ENCODE results near the gene THAP5.
"Not testable (repeated sequence)": the region's sequence is repeated elsewhere in the genome, so short reads cannot be mapped to it uniquely, and the experiment has no call there.

The THAP5 gene

GRCh38 chr7:108581655-108582491 is 12.4 kb upstream of the THAP5 start:
- no peak for ATAC-seq

GRCh38 chr7:108580298-108580697 is 10.8 kb upstream of the THAP5 start:
- no peak for ATAC-seq

GRCh38 chr7:108578937-108579336 is 9.4 kb upstream of the THAP5 start:
- ATAC-seq, result no peak

DNA sequence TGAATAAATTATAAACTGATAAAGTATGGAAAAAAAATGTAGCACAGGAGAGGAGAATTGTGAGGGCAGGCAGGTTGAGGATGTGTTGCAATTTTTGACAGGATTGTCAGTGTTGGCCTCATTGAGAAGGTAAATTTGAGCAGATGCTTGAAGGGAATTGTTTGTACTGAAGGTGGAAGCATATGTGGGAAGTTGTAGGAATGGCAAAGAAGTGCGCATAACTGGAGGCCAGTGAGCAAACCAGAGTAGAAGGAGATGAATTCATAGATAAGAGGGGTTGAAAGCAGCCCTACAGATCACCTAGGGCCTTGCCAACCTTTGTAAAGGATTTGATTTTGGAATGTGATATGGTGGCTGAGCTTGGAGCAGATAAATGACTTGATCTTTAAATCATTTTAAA is 6.6 kb upstream of the THAP5 start:
- ATAC-seq, result no peak

- ATAC-seq, result no peak
These were observed 5.7 kb upstream of the THAP5 start for GRCh38 chr7:108575156-108575555.

DNA sequence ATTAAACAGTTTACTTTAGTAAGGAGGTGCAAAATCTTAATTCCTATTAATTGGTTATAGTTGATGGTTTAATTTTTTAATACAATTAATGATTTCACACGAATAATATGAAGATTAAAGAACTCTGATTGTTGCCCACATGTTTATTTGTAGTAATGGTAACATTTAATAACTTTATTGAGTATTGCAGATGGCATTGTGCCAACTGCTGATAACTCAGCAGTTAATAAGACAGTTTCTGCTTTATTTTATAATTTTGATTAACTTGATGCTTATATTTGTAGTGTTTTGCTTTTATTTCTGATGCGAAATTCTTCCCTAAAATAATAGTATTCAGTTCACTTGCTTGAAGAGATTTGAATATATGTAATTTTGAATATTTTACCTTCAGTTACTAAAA is 3.0 kb upstream of the THAP5 start:
- no peak for ATAC-seq

GRCh38 chr7:108570146-108570755 is 745 bp upstream of the THAP5 start:
- ATAC-seq, result peak in 1 of 2 donors; percentile 4

- ATAC-seq, result peak in 1 of 2 donors; percentile 4
These were observed 615 bp downstream of the THAP5 start for GRCh38 chr7:108568801-108569380.

- no peak for ATAC-seq
These were observed 3.5 kb downstream of the THAP5 start for GRCh38 chr7:108565987-108566386.

DNA sequence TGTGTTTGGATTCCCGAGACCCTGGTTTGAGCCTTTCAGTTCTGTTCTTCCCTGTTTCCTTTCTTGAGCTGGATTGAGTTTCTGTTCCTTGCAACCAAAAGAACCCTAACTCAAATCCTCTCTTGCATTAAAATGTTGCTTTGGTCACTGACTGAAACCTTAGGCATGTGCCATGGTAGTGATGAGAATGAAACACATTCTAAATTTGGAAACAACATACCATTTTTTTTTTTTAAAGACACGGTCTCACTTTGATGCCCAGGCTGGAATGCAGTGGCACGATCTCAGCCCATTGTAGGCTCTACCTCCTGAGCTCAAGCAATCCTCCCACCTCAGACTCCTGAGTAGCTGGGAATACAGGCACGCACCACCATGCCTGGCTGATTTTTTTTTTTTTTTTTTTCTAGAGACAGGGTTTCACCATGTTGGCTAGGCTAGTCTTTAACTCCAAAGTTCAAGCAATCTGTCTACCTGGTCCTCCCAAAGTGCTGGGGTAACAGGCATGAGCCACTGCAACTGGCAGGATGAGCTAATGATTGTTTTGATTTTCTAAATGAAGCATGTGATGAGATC is 8.4 kb downstream of the THAP5 start:
- no peak for ATAC-seq

GRCh38 chr7:108559253-108559652 is 10.3 kb downstream of the THAP5 start:
- ATAC-seq, result no peak

GRCh38 chr7:108557617-108558016 is 11.9 kb downstream of the THAP5 start:
- ATAC-seq, result no peak

DNA sequence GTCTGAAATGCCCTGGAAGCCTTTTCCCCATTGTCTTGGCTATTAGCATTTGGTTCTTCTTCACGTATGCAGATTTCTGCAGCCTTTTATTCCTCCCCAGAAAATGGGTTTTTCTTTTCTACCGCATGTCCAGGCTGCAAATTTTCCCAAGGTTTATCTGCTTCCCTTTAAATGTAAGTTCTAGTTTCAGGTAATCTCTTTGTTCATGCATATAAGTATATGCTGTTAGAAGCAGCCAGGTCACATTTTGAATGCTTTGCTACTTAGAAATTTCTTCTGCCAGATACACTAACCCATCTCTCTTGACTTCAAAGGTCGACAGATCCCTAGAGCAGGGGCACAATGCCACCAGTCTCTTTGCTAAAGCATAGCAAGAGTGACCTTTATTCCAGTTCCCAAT is 12.3 kb downstream of the THAP5 start:
- ATAC-seq, result no peak

DNA sequence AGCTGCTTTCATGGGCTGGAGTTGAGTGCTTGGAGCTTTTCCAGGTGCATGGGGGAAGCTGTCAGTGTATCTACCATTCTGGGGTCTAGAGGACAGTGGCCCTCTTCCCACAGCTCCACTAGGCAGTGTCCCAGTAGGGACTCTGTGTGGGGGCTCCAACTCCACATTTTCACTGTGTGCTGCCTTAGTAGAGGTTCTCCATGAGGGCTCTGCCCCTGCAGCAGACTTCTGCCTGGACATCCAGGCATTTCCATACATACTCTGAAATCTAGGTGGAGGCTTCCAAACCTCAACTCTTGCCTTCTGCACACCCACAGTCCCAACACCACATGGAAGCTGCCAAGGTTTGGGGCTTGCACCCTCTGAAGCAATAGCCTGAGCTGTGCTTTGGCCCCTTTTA is 12.8 kb downstream of the THAP5 start:
- not testable (repeated sequence) for ATAC-seq

GRCh38 chr7:108548141-108548896 is 21.2 kb downstream of the THAP5 start:
- ATAC-seq, result not testable (repeated sequence)

DNA sequence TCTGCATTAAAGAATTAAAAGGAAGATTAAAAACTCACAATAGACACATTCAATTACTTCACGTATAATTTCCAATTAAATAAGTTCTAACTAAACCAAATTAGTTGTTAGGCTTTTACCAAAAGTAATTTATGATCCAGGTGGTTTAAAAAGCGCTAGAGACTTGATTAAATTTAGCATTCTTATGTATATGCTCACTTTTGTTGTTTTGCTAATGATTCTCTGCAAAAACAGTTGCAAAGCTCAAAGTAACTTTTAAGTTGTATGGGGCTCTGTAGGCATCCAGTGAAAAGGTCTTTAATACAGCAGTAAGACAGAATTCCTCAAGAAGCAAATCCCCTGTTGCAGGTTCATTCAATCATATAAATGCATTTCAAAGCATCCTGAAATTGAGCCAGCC is 28.0 kb downstream of the THAP5 start:
- ATAC-seq, result no peak

DNA sequence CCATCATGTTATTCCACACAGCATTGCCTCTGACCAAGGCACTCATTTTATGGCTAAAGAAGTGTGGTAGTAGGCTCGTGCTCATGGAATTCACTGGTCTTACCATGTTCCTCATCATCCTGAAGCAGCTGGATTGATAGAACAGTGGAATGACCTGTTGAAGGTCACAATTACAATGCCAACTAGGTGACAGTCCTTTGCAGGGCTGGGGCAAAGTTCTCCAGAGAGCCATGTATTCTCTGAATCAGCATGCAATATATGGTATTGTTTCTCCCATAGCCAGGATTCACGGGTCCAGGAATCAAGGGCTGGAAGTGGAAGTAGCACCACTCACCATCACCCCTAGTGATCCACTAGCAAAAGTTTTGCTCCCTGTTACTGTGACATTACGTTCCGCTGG is 30.8 kb downstream of the THAP5 start:
- ATAC-seq, result not testable (repeated sequence)

DNA sequence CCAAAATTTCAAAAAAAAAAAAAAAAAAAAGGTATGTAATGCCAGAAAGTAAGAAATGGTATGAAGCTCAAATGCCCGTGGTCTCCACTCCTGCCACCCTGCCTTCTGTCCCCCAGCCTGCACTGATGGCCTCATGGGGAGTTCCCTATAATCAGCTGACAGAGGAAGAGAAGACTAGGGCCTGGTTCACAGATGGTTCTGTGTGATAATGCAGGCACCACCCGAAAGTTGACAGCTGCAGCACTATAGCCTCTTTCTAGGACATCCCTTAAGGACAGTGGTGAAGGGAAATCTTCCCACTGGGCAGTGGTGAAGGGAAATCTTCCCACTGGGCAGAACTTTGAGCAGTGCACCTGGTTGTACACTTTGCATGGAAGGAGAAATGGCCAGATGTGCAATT is 31.3 kb downstream of the THAP5 start:
- not testable (repeated sequence) for ATAC-seq

DNA sequence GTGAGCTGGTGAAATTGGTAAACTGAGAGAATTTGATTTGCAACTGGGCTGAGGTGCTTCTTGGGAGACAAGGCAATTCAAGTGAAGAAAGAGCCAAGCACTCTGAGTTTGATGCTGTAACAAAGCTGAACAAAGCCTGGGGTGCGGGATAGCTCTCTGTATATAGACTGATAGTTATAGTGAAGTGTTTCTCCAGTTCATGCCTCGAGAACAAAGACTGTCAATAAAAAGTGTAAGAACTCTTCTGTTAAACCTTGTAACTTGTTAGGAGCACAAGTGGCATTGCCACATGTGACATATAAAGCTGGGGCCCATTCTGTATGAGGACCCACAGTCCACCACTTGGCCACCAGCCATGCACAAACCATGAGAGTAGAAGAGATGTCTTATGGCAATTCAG is 32.3 kb downstream of the THAP5 start:
- ATAC-seq, result no peak

DNA sequence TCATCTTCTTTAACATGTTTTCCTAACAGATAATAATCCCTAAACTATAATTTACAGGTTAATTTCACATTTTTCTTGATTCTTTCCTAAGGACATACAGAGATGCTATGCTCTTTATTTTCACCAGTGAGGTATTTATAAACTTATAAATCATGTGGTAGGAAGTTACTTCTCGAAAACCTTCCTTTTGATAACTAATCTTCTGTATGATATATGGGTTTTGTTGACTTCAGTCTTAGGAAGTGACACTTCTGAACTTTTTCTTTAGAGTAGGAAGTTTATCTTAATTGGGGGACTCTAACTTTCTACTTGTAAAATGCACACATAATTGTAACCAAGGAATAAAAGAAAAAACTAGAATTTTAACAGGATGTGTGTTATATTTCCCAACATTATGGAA is 33.8 kb downstream of the THAP5 start:
- ATAC-seq, result no peak

DNA sequence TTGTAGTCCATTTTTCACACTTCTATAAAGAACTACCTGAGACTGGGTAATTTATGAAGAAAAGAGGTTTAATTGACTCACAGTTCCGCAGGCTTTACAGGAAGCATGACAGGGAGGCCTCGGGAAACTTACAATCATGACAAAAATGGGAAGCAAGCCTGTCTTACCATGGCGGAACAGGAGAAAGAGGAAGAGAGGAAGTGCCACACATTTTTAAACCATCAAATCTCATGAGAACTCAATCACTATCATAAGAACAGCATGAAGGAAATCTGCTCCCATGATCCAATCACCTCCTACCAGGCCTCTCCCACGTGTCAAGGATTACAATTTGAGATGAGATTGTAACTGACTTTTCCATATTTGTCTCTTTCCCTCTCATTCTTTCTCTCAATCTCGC is 34.2 kb downstream of the THAP5 start:
- ATAC-seq, result no peak

GRCh38 chr7:108533712-108534111 is 35.8 kb downstream of the THAP5 start:
- ATAC-seq, result no peak

GRCh38 chr7:108529341-108529740 is 40.2 kb downstream of the THAP5 start:
- ATAC-seq, result no peak
